GM21360 (cell line): ENCODE measurements around the gene P2RX7.
"Not testable (repeated sequence)": the region's sequence is repeated elsewhere in the genome, so short reads cannot be mapped to it uniquely, and the experiment has no call there.

Experiments used
- ATAC-seq: cut with Tn5 transposase; IDR thresholded peaks from one replicate; pipeline ENCODE4 v1.9.1; 2021; ENCODE audit warnings: mild to moderate bottlenecking, moderate library complexity; ENCODE audit not compliant: unreplicated experiment

P2RX7 gene

DNA sequence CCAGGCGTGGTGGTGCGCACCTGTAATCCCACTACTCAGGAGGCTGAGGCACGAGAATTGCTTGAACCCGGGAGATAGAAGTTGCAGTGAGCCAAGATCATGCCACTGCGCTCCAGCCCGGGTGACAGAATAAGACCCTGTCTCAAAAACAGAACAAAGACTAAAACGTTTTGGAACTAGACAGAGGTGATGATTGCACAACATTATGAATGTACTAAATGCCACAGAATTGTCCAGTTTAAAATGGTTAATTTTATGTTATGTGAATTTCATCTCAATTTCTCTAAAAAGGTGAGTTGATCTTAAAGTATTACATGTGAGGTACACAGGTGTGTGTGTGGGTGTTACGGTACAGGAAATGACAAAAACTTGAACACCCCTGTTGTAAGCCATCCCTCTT, 93.7 kb downstream of the P2RX7 start:
- ATAC-seq: no peak

DNA sequence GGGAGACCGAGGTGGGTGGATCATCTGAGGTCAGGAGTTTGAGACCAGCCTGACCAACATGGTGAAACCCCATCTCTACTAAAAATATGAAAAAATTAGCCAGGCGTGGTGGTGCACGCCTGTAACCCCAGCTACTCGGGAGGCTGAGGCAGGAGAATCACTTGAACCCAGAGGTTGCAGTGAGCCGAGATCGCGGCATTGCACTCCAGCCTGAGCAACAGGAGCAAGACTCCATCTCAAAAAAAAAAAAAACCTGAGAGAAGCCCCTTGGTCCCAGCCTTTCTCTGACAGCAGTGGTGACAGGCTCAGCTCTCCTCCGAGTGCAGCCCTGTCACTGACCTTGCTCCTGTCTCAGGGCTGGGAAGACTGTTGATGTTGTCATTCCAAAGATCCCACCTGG, 94.2 kb downstream of the P2RX7 start:
- ATAC-seq: not testable (repeated sequence)

DNA sequence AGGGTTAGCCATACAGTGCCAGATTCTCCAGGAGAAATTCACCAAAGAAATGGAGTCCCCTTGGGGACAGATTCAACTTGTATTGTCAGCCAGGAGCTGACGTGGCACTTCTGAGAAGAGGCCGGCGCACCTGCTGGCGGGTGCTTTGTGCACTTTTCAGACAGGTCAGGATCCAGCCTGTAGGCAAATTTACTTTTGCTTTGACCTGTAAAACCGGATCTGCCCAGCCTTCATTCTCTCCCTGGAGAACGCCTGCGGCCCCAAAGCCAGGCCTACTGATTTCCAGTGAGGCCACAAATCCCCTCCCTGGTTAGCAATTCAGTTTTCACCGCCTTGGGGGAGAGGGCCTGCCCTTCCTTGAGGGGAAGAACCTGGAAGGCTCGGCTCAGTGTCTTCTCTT, 94.6 kb downstream of the P2RX7 start:
- ATAC-seq: peak; percentile 66

DNA sequence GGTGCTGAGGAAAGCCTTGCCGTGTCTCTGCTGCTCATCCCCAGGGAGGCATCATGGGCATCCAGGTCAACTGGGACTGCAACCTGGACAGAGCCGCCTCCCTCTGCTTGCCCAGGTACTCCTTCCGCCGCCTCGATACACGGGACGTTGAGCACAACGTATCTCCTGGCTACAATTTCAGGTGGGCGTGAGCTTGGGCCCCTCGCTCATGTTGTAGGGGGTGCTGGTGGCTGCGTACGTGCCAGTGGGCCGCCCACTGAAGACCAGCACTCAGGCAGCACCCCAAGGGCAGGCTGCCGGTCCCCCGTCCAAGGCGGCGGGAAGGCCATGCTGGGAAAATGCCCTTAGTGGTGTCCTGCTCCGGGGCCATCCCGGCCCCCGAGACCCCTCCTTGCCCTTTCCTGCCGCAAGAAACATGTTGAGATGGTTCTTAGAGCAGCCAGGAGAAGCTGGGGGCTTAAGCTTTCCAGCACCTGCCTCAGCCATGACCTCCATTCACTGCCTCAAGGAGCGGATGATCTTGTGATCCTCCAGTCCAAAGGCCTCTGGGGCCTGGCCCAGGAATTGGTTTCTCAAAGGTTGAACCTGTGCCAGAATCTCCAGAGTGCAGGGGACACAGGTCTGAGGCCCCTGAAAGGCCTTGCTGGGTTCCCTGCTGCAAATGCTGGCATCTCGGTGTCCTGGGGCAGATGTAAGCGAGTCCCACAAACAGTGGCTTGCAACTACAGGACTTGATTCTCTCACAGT, 96.4 kb downstream of the P2RX7 start:
- ATAC-seq: no peak

DNA sequence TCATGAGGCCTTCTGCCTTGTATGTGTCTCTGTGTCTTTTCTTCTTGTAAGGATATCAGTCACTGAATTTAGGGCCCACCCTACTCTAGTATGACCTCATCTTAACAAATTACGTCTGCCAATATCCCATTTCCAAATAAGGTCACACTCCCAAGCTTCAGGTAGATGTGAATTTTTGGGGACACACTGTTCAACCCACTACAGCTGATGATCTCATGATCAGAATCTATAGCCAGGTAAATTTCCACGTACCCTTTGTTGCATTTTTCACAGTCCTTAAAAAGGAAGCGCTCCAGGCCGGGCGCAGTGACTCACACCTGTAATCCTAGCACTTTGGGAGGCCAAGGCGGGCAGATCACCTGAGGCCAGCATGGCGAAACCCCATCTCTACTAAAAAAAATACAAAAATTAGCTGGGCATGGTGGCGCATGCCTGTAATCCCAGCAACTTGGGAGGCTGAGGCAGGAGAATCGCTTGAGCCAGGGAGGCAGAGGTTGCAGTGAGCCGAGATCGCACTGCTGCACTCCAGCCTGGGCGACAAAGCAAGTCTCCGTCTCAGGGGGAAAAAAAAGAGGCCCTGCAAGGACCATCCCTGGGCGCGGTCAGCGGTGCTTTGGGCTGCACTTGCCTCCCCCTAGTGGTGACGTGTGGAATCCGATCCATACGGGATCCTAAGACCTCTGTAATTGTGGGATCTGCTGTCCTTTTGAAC, 97.3 kb downstream of the P2RX7 start:
- not testable (repeated sequence) for ATAC-seq

DNA sequence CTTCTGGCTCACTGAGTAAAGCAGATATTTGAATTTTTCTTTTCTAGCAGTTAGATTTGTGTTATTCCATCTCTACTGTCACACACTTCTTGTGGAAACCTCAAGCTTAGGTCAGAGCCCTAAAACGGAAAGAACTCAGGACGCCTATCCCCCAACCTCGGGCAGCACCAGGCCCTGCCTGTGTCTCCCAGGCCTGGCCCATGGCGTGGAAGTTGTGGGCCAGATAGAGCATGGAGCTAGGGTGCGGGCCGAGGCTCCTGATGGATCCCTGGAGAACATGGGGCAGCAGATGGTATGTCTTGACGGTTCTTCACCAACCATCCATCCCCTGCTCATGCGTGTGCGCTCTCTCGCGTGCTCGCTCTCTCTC, 97.8 kb downstream of the P2RX7 start:
- ATAC-seq: no peak

DNA sequence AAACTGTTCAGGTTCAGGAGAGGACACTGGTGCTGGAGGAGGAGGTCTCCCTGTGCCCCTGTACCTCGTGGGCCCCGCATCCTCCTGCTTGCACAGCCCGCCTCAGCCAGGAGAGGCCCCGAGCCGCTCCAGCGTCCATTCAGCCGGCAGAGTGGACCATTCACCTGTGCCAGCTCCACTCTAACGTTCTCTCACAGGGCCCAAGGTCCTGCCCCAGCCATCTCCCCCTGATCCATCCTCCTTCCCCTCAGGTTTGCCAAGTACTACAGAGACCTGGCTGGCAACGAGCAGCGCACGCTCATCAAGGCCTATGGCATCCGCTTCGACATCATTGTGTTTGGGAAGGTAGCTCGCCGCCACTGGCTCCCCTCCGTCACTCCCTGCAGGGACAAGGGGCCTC, 99.5 kb downstream of the P2RX7 start:
- no peak for ATAC-seq

DNA sequence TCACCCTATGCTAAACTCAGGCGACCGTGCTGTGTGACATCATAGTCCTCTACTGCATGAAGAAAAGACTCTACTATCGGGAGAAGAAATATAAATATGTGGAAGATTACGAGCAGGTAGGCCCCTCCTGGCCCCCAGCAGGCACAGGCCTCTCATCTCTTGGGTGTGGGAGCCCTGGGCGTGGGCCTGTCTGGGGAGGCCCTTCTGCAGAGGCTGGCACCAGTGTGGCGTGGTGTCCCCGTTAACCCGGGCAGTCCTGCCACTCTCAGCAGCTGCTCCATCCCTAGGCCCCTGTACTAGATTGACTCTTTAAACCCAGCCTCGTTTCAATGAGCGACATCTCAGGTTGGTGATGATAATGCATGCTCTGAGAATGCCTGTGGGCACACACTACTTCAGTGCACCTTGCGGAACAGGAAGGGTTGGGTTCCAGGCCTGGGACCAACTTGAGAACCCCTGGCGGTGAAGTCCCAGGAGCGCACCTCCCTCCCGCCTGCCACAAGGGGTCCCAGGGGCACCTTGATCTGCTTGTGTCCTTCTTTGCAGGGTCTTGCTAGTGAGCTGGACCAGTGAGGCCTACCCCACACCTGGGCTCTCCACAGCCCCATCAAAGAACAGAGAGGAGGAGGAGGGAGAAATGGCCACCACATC, 100.4 kb downstream of the P2RX7 start:
- ATAC-seq: no peak

DNA sequence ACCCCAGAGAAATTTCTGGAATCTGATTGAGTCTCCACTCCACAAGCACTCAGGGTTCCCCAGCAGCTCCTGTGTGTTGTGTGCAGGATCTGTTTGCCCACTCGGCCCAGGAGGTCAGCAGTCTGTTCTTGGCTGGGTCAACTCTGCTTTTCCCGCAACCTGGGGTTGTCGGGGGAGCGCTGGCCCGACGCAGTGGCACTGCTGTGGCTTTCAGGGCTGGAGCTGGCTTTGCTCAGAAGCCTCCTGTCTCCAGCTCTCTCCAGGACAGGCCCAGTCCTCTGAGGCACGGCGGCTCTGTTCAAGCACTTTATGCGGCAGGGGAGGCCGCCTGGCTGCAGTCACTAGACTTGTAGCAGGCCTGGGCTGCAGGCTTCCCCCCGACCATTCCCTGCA, 100.9 kb downstream of the P2RX7 start:
- ATAC-seq: no peak

DNA sequence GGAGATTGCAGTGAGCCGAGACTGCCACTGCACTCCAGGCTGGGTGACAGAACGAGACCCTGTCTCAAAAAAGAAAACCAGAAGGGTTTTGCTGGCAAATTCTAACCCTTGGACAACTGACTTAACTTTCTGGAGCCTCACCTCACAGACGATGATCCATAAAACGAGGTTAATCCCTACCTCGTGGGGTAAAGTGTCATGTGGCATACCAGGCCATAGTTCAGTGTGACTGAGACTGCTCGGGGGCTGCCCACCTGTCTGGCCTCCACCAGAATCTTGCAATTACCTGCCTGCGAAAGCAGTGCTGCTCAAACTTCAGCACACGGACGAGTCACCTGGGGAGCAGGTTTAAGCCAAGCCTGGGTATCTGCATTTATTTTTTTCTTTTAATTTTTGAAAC, 104.1 kb downstream of the P2RX7 start:
- no peak for ATAC-seq

DNA sequence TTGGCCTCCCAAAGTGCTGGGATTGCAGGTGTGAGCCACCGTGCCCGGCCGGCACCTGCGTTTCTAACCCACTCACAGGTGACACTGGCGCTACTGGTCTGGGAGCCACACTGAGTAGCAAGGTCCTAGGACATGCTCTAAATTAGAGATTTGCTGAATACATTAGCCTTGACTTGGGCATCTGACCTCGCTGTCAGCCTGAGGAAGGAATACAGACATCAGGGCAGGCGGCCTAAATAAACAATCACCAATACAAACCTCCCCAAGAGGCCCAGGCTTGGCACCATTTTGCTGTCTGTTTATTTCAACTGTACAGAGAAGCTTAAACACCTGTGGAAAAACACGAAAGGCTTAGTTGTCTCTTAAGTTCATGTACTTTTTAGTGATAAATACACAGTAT, 104.7 kb downstream of the P2RX7 start:
- no peak for ATAC-seq
